Vagina (tissue), 2 donors: Measurements from ENCODE around the gene TRIP10. TPM values are rescaled to one million over a fixed set of nuclear protein-coding genes. Genes with fewer than 3 reads are reported as not detected.

Source experiments
- DNase-seq, 2 donors: peaks; one replicate each; pipeline ENCODE4 v3.0.0-alpha.2; 2017; ENCODE audit errors: extremely low spot score in 2 of 2
- H3K27ac ChIP-seq: fragments of 200-600 bp; sonication (generic); one replicate; pipeline ENCODE4 v1.5.1; 2019
- H3K27me3 ChIP-seq: fragments of 200-600 bp; sonication (generic); one replicate; pipeline ENCODE4 v1.5.1; 2019
- H3K36me3 ChIP-seq, 2 donors: fragments of 200-600 bp; sonication (generic); one replicate each; pipeline ENCODE4 v1.5.1; 2017 to 2019
- H3K4me1 ChIP-seq: fragments of 200-600 bp; sonication (generic); one replicate; pipeline ENCODE4 v1.5.1; 2019
- H3K4me3 ChIP-seq, 2 donors: fragments of 200-600 bp; sonication (generic); 1 replicate in 1 of 2; 2 replicates in 1 of 2; pipeline ENCODE4 v1.5.1; 2016 to 2019
- H3K9me3 ChIP-seq: fragments of 200-600 bp; sonication (generic); one replicate; pipeline ENCODE4 v1.5.1; 2019
- CTCF ChIP-seq, 3 experiments: fragments of 450-650 bp in 2 of 3; fragments of 200-600 bp in 1 of 3; sonication (generic) in 1 of 3; IDR thresholded peaks; one replicate each; pipeline ENCODE4 v1.5.1; 2017 to 2019; ENCODE audit warnings: antibody characterized with exemption in 3 of 3, mild to moderate bottlenecking in 2 of 3, moderate library complexity in 2 of 3
- POLR2A ChIP-seq, 2 donors: fragments of 450-650 bp; IDR thresholded peaks; one replicate each; pipeline ENCODE4 v1.6.1; 2017; ENCODE audit warnings: antibody characterized with exemption in 2 of 2, mild to moderate bottlenecking in 2 of 2, moderate library complexity in 2 of 2
- POLR2AphosphoS5 ChIP-seq, 2 donors: sonication (generic); formaldehyde crosslinking; IDR thresholded peaks; one replicate each; pipeline ENCODE4 v1.9.0; 2017; ENCODE audit warnings: antibody characterized with exemption in 2 of 2, mild to moderate bottlenecking in 2 of 2, low read depth in 1 of 2; ENCODE audit not compliant: insufficient read depth in 1 of 2
- intact Hi-C: fragments of 100-400 bp; cut with DNase I; formaldehyde crosslinking; loops from one replicate; pipeline ENCODE4 v1.15.1; 2023
- total RNA-seq: library from RNA; depleted of rRNA; stranded (reverse); fragments of >200 nt; gene quantifications from one replicate; pipeline ENCODE4 v1.2.3, GENCODE V29; 2016

The TRIP10 gene
- total RNA-seq, 1 donor from 2014 or later: 129 TPM

- Histone ChIP-seq H3K4me3 (no peak overlapping the region), H3K9me3 (no peaks in the 10 kb centered on the region), H3K27ac (no peak overlapping the region), H3K36me3 (no peaks in the 10 kb centered on the region), H3K4me1 (no peaks in the 10 kb centered on the region), H3K27me3 (no peaks in the 10 kb centered on the region)
- no peak for TF ChIP-seq CTCF (IDR thresholded peaks at IDR 0.05)
- TF ChIP-seq POLR2AphosphoS5 (IDR thresholded peaks at IDR 0.05; ENCODE audit: insufficient read depth in 1 of 2, low read depth in 1 of 2): no peak
- no peak for TF ChIP-seq POLR2A (IDR thresholded peaks at IDR 0.05)
- DNase-seq: no peak
- intact Hi-C loops: no loop called here
These were observed 49.4 kb downstream of the TRIP10 start for GRCh38 chr19:6788896-6789295.

GRCh38 chr19:6790194-6791128 is 51.0 kb downstream of the TRIP10 start:
- H3K27ac ChIP-seq: no peak overlapping the region
- no peaks in the 10 kb centered on the region for H3K27me3 ChIP-seq
- no peaks in the 10 kb centered on the region for H3K4me1 ChIP-seq
- intact Hi-C loops: no loop called here
- H3K9me3 ChIP-seq: no peaks in the 10 kb centered on the region
- DNase-seq: no peak
- no peak overlapping the region for H3K4me3 ChIP-seq
- no peaks in the 10 kb centered on the region for H3K36me3 ChIP-seq
- TF ChIP-seq POLR2A (IDR thresholded peaks at IDR 0.05) (no peak), POLR2AphosphoS5 (IDR thresholded peaks at IDR 0.05; ENCODE audit: insufficient read depth in 1 of 2, low read depth in 1 of 2) (no peak), CTCF (IDR thresholded peaks at IDR 0.05) (no peak)

- DNase-seq: no peak
- no peak overlapping the region for H3K27ac ChIP-seq
- H3K36me3 ChIP-seq: no peaks in the 10 kb centered on the region
- no peaks in the 10 kb centered on the region for H3K4me1 ChIP-seq
- intact Hi-C loops: no loop called here
- H3K9me3 ChIP-seq: no peaks in the 10 kb centered on the region
- TF ChIP-seq POLR2AphosphoS5 (IDR thresholded peaks at IDR 0.05; ENCODE audit: insufficient read depth in 1 of 2, low read depth in 1 of 2) (no peak), CTCF (IDR thresholded peaks at IDR 0.05) (no peak)
- H3K4me3 ChIP-seq: no peak overlapping the region
- no peaks in the 10 kb centered on the region for H3K27me3 ChIP-seq
These were observed 51.8 kb downstream of the TRIP10 start for GRCh38 chr19:6791237-6791636.

GRCh38 chr19:6793411-6793810 is 53.9 kb downstream of the TRIP10 start:
- Histone ChIP-seq H3K9me3 (no peaks in the 10 kb centered on the region), H3K4me3 (no peak overlapping the region), H3K27ac (no peak overlapping the region), H3K27me3 (no peaks in the 10 kb centered on the region), H3K4me1 (no peaks in the 10 kb centered on the region), H3K36me3 (no peaks in the 10 kb centered on the region)
- intact Hi-C loops: no loop called here
- no peak for DNase-seq
- TF ChIP-seq POLR2AphosphoS5 (IDR thresholded peaks at IDR 0.05; ENCODE audit: insufficient read depth in 1 of 2, low read depth in 1 of 2) (no peak), CTCF (IDR thresholded peaks at IDR 0.05) (no peak), POLR2A (IDR thresholded peaks at IDR 0.05) (no peak)

- no peak overlapping the region for H3K4me3 ChIP-seq
- intact Hi-C loops: no loop called here
- H3K4me1 ChIP-seq: no peaks in the 10 kb centered on the region
- no peaks in the 10 kb centered on the region for H3K9me3 ChIP-seq
- TF ChIP-seq POLR2AphosphoS5 (IDR thresholded peaks at IDR 0.05; ENCODE audit: insufficient read depth in 1 of 2, low read depth in 1 of 2) (no peak), CTCF (IDR thresholded peaks at IDR 0.05) (no peak), POLR2A (IDR thresholded peaks at IDR 0.05) (no peak)
- H3K27ac ChIP-seq: no peak overlapping the region
- no peaks in the 10 kb centered on the region for H3K36me3 ChIP-seq
- no peak for DNase-seq
- H3K27me3 ChIP-seq: no peaks in the 10 kb centered on the region
These were observed 54.5 kb downstream of the TRIP10 start for GRCh38 chr19:6793973-6794372.
